WTC11 (cell line): ENCODE data around the gene STK11. TPM values are rescaled to one million over a fixed set of nuclear protein-coding genes. Genes with fewer than 3 reads are reported as not detected.

Experiments
- ATAC-seq: fragments of 200-7000 bp; cut with Tn5 transposase; 2 replicates; pipeline ENCODE4 v1.10.0; 2021; ENCODE audit warnings: mild to moderate bottlenecking, moderate library complexity
- CTCF ChIA-PET: fragments of 300-600 bp; sonication (Branson Sonifier 250); formaldehyde crosslinking; loops from one replicate; lab custom pipeline; 2021; ENCODE audit warnings: antibody characterized with exemption; lab: Charles Lee
- POLR2A ChIA-PET: fragments of 350-600 bp; sonication (Branson Sonifier 250); formaldehyde crosslinking; loops from one replicate; lab custom pipeline; 2021; ENCODE audit warnings: antibody characterized with exemption; lab: Charles Lee
- DNase-seq: peaks from one replicate; pipeline ENCODE4 v3.0.0; 2021; ENCODE audit warnings: low spot score
- H3K27ac Mint-ChIP-seq: 2 replicates; pipeline ENCODE4 v1.8.0; 2021; ENCODE audit warnings: mixed read lengths
- H3K27me3 Mint-ChIP-seq: 2 replicates; pipeline ENCODE4 v1.8.0; 2021; ENCODE audit warnings: low read depth, mild to moderate bottlenecking, moderate library complexity, mixed read lengths
- H3K36me3 Mint-ChIP-seq: 2 replicates; pipeline ENCODE4 v1.8.0; 2021; ENCODE audit warnings: mixed read lengths
- H3K4me1 Mint-ChIP-seq: 2 replicates; pipeline ENCODE4 v1.8.0; 2022; ENCODE audit warnings: mixed read lengths
- H3K4me3 Mint-ChIP-seq: 2 replicates; pipeline ENCODE4 v1.8.0; 2021; ENCODE audit warnings: mild to moderate bottlenecking, moderate library complexity, mixed read lengths
- H3K9me3 Mint-ChIP-seq: 2 replicates; pipeline ENCODE4 v1.8.0; 2021; ENCODE audit warnings: mixed read lengths
- GABPB1 ChIP-seq: sonication (generic); formaldehyde crosslinking; IDR thresholded peaks from 2 replicates; pipeline ENCODE4 v1.8.1; 2023; ENCODE audit warnings: mild to moderate bottlenecking, missing genetic modification reagents
- KAT7 ChIP-seq: sonication (generic); formaldehyde crosslinking; IDR thresholded peaks from 2 replicates; pipeline ENCODE4 v1.8.1; 2023; ENCODE audit warnings: missing genetic modification reagents, mild to moderate bottlenecking, borderline replicate concordance
- NFYB ChIP-seq: sonication (generic); formaldehyde crosslinking; conservative IDR thresholded peaks from 2 replicates; pipeline ENCODE4 v1.8.0; 2022; ENCODE audit warnings: low read depth, missing genetic modification reagents
- PRRX2 ChIP-seq: fragments of 250-450 bp; sonication (Bioruptor Pico); IDR thresholded peaks from 2 replicates; pipeline ENCODE4 v1.8.0; 2021; ENCODE audit warnings: mild to moderate bottlenecking
- SP1 ChIP-seq: sonication (generic); formaldehyde crosslinking; conservative IDR thresholded peaks from 2 replicates; pipeline ENCODE4 v1.8.1; 2022; ENCODE audit warnings: missing genetic modification reagents
- ZNF121 ChIP-seq: sonication (generic); formaldehyde crosslinking; IDR thresholded peaks from 2 replicates; pipeline ENCODE4 v1.8.0; 2023; ENCODE audit warnings: missing genetic modification reagents
- ZNF263 ChIP-seq: sonication (generic); formaldehyde crosslinking; IDR thresholded peaks from 2 replicates; pipeline ENCODE4 v1.8.1; 2022; ENCODE audit warnings: low read depth, mild to moderate bottlenecking, moderate library complexity, missing genetic modification reagents
- total RNA-seq: library from RNA; stranded (reverse); gene quantifications from 3 replicates; pipeline ENCODE4 v1.2.3, GENCODE V29; 2021
- TF ChIP-seq, protein P1 (sequence below): fragments of 250-450 bp; sonication (Bioruptor Pico); conservative IDR thresholded peaks from 2 replicates; pipeline ENCODE4 v1.9.0; 2021; ENCODE audit warnings: mild to moderate bottlenecking
- TF ChIP-seq, protein P2 (sequence below): sonication (generic); formaldehyde crosslinking; IDR thresholded peaks from 2 replicates; pipeline ENCODE4 v1.8.0; 2022; ENCODE audit warnings: mild to moderate bottlenecking, missing genetic modification reagents
- TF ChIP-seq, protein P3 (sequence below): sonication (generic); formaldehyde crosslinking; IDR thresholded peaks from 2 replicates; pipeline ENCODE4 v1.8.0; 2022; ENCODE audit warnings: mild to moderate bottlenecking, missing genetic modification reagents
- TF ChIP-seq, protein P4 (sequence below): sonication (generic); formaldehyde crosslinking; IDR thresholded peaks from 2 replicates; pipeline ENCODE4 v1.8.0; 2023; ENCODE audit warnings: missing genetic modification reagents, mild to moderate bottlenecking, borderline replicate concordance
- TF ChIP-seq, protein P5 (sequence below): fragments of 250-450 bp; sonication (Bioruptor Pico); IDR thresholded peaks from 2 replicates; pipeline ENCODE4 v2.1.2; 2022; ENCODE audit warnings: mild to moderate bottlenecking, moderate library complexity

Gene STK11
- total RNA-seq, 1 experiment from 2014 or later, result 112 TPM

DNA sequence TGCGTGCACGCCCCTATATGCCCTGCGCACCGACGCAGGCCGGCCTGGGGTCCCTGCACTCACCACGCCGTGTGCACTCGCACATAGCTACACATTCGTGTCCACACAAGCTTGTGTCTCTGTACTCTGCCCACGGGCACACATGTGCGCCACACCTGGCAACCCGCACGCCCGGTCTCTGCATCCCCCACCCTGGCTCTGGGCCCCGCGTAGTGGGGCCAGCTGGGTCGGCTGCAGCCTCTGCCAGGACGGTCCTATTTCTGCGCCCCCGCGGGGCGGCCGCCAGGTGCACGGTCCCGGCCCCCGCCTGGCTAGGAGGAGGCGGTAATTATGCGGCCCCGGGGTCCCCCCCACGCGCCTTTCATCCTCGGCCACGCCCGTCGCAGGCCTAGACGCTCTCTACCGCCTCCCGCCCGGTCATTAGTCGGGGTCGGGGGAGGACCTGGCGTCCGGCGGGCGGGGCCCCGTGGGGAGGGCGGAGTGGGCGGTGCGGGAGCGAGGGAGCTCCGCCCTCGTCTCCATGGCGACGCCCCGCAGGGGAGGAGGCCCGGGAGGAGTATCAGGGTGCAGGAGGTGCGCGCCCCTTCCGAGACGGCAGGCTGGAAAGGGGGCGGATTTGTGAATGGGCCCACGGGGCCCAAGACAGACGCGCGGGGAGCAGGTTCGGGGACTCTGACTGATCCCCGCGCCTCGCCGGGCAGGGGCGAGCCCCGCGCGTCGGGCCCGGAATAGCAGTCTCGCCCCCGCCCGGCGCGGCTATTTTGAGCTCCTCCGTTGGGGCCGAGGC, 60.7 kb downstream of the STK11 start:
- Mint-ChIP-seq H3K9me3 (no peaks in the 10 kb centered on the region), H3K4me1 (peaks cover 62% of the 10 kb centered on the region), H3K27ac (no peak overlapping the region), H3K36me3 (peaks cover 16% of the 10 kb centered on the region), H3K27me3 (peaks cover 7% of the 10 kb centered on the region), H3K4me3 (peak overlapping the region; percentile 67)
- peak; percentile 86 for DNase-seq
- peak; percentile 8 for ATAC-seq
- ChIA-PET CTCF (interaction anchor here (0.6 to 15.6 kb wide), 61 partner anchors 9 to 688 kb away, joined by 3 to 648 read pairs (median 4); partner anchors contain the start of genes ARHGAP45, ATP5F1D, FAM174C and GPX4), POLR2A (interaction anchor here (0.6 to 2.3 kb wide), 13 partner anchors 9 to 475 kb away, joined by 3 to 37 read pairs (median 4); partner anchors contain the start of gene FAM174C)
- TF ChIP-seq, protein P1, sequence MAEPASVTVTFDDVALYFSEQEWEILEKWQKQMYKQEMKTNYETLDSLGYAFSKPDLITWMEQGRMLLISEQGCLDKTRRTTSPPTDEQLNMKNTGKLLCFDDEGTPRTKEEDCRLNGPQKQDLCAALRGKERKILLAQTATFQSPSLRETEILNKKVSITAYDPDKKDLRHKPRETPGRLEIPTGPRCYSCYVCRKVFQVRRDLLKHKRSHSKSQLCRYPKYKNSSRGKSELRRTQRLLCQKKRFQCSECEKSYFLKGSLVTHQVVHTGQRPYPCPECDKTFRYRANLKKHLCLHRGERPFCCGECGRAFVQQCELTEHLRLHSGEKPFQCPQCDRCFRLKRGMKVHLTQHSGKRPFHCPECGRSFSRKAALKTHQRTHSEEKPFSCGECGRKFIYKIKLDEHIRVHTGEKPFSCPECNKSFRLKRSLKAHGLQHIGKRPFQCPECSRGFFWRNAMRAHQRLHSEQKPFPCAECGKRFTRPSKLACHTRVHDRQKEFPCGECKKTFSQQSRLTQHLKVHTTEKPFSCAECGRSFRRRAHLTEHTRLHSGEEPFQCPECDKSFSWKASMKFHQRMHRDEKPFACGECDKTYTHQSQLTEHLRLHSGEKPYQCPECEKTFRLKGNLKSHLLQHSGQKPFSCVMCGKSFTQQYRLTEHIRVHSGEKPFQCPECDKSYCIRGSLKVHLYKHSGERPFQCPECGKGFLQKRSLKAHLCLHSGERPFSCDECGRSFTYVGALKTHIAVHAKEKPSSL (CRISPR knock-in tag), result no peak
- TF ChIP-seq, protein P2, sequence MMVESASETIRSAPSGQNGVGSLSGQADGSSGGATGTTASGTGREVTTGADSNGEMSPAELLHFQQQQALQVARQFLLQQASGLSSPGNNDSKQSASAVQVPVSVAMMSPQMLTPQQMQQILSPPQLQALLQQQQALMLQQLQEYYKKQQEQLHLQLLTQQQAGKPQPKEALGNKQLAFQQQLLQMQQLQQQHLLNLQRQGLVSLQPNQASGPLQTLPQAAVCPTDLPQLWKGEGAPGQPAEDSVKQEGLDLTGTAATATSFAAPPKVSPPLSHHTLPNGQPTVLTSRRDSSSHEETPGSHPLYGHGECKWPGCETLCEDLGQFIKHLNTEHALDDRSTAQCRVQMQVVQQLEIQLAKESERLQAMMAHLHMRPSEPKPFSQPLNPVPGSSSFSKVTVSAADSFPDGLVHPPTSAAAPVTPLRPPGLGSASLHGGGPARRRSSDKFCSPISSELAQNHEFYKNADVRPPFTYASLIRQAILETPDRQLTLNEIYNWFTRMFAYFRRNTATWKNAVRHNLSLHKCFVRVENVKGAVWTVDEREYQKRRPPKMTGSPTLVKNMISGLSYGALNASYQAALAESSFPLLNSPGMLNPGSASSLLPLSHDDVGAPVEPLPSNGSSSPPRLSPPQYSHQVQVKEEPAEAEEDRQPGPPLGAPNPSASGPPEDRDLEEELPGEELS (CRISPR knock-in tag), result 0 out of 2 replicates have a peak, but pooled peaks have one; percentile 56
- TF ChIP-seq, protein P3, sequence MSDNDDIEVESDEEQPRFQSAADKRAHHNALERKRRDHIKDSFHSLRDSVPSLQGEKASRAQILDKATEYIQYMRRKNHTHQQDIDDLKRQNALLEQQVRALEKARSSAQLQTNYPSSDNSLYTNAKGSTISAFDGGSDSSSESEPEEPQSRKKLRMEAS (CRISPR knock-in tag), result peak; percentile 63
- TF ChIP-seq ZNF263 (CRISPR knock-in tag) (peak; percentile 50; the same call in 1 of the 2 replicates), KAT7 (CRISPR knock-in tag) (no peak), GABPB1 (CRISPR knock-in tag) (peak; percentile 48), SP1 (CRISPR knock-in tag) (peak; percentile 53; the same call in 1 of the 2 replicates), ZNF121 (CRISPR knock-in tag) (0 out of 2 replicates have a peak, but pooled peaks have one; percentile 13), PRRX2 (CRISPR knock-in tag) (no peak), NFYB (no peak)
- TF ChIP-seq, protein P4, sequence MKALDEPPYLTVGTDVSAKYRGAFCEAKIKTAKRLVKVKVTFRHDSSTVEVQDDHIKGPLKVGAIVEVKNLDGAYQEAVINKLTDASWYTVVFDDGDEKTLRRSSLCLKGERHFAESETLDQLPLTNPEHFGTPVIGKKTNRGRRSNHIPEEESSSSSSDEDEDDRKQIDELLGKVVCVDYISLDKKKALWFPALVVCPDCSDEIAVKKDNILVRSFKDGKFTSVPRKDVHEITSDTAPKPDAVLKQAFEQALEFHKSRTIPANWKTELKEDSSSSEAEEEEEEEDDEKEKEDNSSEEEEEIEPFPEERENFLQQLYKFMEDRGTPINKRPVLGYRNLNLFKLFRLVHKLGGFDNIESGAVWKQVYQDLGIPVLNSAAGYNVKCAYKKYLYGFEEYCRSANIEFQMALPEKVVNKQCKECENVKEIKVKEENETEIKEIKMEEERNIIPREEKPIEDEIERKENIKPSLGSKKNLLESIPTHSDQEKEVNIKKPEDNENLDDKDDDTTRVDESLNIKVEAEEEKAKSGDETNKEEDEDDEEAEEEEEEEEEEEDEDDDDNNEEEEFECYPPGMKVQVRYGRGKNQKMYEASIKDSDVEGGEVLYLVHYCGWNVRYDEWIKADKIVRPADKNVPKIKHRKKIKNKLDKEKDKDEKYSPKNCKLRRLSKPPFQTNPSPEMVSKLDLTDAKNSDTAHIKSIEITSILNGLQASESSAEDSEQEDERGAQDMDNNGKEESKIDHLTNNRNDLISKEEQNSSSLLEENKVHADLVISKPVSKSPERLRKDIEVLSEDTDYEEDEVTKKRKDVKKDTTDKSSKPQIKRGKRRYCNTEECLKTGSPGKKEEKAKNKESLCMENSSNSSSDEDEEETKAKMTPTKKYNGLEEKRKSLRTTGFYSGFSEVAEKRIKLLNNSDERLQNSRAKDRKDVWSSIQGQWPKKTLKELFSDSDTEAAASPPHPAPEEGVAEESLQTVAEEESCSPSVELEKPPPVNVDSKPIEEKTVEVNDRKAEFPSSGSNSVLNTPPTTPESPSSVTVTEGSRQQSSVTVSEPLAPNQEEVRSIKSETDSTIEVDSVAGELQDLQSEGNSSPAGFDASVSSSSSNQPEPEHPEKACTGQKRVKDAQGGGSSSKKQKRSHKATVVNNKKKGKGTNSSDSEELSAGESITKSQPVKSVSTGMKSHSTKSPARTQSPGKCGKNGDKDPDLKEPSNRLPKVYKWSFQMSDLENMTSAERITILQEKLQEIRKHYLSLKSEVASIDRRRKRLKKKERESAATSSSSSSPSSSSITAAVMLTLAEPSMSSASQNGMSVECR (CRISPR knock-in tag), result peak; percentile 25
- TF ChIP-seq, protein P5, sequence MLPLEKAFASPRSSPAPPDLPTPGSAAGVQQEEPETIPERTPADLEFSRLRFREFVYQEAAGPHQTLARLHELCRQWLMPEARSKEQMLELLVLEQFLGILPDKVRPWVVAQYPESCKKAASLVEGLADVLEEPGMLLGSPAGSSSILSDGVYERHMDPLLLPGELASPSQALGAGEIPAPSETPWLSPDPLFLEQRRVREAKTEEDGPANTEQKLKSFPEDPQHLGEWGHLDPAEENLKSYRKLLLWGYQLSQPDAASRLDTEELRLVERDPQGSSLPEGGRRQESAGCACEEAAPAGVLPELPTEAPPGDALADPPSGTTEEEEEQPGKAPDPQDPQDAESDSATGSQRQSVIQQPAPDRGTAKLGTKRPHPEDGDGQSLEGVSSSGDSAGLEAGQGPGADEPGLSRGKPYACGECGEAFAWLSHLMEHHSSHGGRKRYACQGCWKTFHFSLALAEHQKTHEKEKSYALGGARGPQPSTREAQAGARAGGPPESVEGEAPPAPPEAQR, result no peak
